Spleen (tissue), 11 donors: ENCODE measurements around the gene DLX1. TPM values are rescaled to one million over a fixed set of nuclear protein-coding genes. Genes with fewer than 3 reads are reported as not detected.
"Not testable (repeated sequence)": the region's sequence is repeated elsewhere in the genome, so short reads cannot be mapped to it uniquely, and the experiment has no call there.

Experiments
- DNase-seq: peaks from one replicate; pipeline ENCODE4 v3.0.0-alpha.2; 2020
- H3K27ac ChIP-seq, 8 donors: fragments of 200-600 bp; sonication (generic) in 7 of 8; 1 replicate in 4 of 8; 2 replicates in 4 of 8; pipeline versions ENCODE4 v1.5.0 to v1.8.0; 2016 to 2021; ENCODE audit warnings: inconsistent platforms in 4 of 8, mild to moderate bottlenecking in 4 of 8, moderate library complexity in 1 of 8
- H3K27me3 ChIP-seq, 7 donors: fragments of 200-600 bp; sonication (generic) in 6 of 7; replicated peaks in 1 of 7; 1 replicate in 4 of 7; 2 replicates in 3 of 7; pipeline versions ENCODE4 v1.5.0 to v1.8.0; 2016 to 2021; ENCODE audit warnings: inconsistent platforms in 3 of 7, mild to moderate bottlenecking in 1 of 7
- H3K36me3 ChIP-seq, 6 donors: fragments of 200-600 bp; sonication (generic) in 5 of 6; 1 replicate in 4 of 6; 2 replicates in 2 of 6; pipeline versions ENCODE4 v1.5.0 to v1.8.0; 2016 to 2021; ENCODE audit warnings: inconsistent platforms in 2 of 6
- H3K4me1 ChIP-seq, 6 donors: fragments of 200-600 bp; sonication (generic) in 5 of 6; 1 replicate in 3 of 6; 2 replicates in 3 of 6; pipeline versions ENCODE4 v1.5.0 to v1.8.0; 2016 to 2021; ENCODE audit warnings: inconsistent platforms in 3 of 6
- H3K4me3 ChIP-seq, 8 donors: fragments of 200-600 bp; sonication (generic) in 7 of 8; 1 replicate in 4 of 8; 2 replicates in 4 of 8; pipeline versions ENCODE4 v1.5.0 to v1.8.0; 2016 to 2021; ENCODE audit warnings: inconsistent platforms in 4 of 8, mild to moderate bottlenecking in 4 of 8, moderate library complexity in 2 of 8
- H3K9me3 ChIP-seq, 8 donors: fragments of 200-600 bp; sonication (generic) in 7 of 8; 1 replicate in 4 of 8; 2 replicates in 4 of 8; pipeline versions ENCODE4 v1.5.0 to v1.8.0; 2016 to 2021; ENCODE audit warnings: inconsistent platforms in 4 of 8
- CTCF ChIP-seq, 11 experiments: fragments of 200-600 bp in 7 of 11; fragments of 450-650 bp in 4 of 11; sonication (generic) in 4 of 11; IDR thresholded peaks in 8 of 11; conservative IDR thresholded peaks in 3 of 11; 1 replicate in 7 of 11; 2 replicates in 4 of 11; pipeline versions ENCODE4 v1.4.0 to v1.8.0; 2016 to 2021; ENCODE audit warnings: antibody characterized with exemption in 11 of 11, inconsistent platforms in 4 of 11, mild to moderate bottlenecking in 1 of 11
- POLR2A ChIP-seq, 3 donors: fragments of 450-650 bp; IDR thresholded peaks; one replicate each; pipeline ENCODE4 v1.5.1; 2017; ENCODE audit warnings: antibody characterized with exemption in 3 of 3, mild to moderate bottlenecking in 1 of 3
- POLR2AphosphoS5 ChIP-seq, 3 donors: sonication (generic); formaldehyde crosslinking; IDR thresholded peaks; one replicate each; pipeline ENCODE4 v1.5.1; 2017; ENCODE audit warnings: antibody characterized with exemption in 3 of 3
- WGBS, 5 donors: extraction: QIAGEN DNeasy Blood & Tissue Kit in 3 of 5; methylation state at CpG; one replicate each; pipeline versions ENCODE4 v1.1.5 to v1.1.7; 2013 to 2018; 5-methylcytosine and 5-hydroxymethylcytosine counted together
- intact Hi-C: fragments of 100-400 bp; cut with DNase I; formaldehyde crosslinking; loops from one replicate; pipeline ENCODE4 v1.15.0; 2023; ENCODE audit warnings: low total_unique reads
- polyA plus RNA-seq, 3 donors: library from polyadenylated mRNA; stranded (reverse); fragments of 200-250 nt; gene quantifications; one replicate each; pipeline ENCODE4 v1.2.1, GENCODE V29; 2013
- total RNA-seq, 7 donors: library from RNA; depleted of rRNA in 3 of 7; stranded (reverse); fragments of >200 nt in 3 of 7; fragmentation: NEBNext Ultra II Directional in 4 of 7; extraction: Animal tissue kit (Norgen Biotek cat#: 25700) in 4 of 7; gene quantifications; one replicate each; pipeline versions ENCODE4 v1.1.0 to v1.2.1, GENCODE V29; 2016 to 2021
- donor health status: healthy with polysubstance abuse.
- donor health status: DM: no; HTN: no; CAD: no; lungs with moderate emphysema.
- donor health status: DM: no; HTN: no; CAD: no.
- donor health status: Bipolar disorder and iron deficiency.
- donor health status: healthy.
- donor health status: DM: no; HTN: no; CAD: no.
- donor health status: DM: yes; HTN: yes; CAD: no.

DLX1 gene
- total and polyA plus RNA-seq, 10 donors = 0.16 TPM; not detected in 9

GRCh38 chr2:172134270-172134669 lies 49.0 kb downstream of the DLX1 start:
- no peak overlapping the region for H3K4me3 ChIP-seq
- H3K4me1 ChIP-seq = no peaks in the 10 kb centered on the region
- 61 to 86% (median 83%) methylated on average over 3 of the region's 3 CpGs for WGBS, 5 donors
- TF ChIP-seq POLR2AphosphoS5 (IDR thresholded peaks at IDR 0.05) = no peak
- TF ChIP-seq CTCF (IDR thresholded peaks at IDR 0.05 in 8 of 11, conservative IDR thresholded peaks at IDR 0.05 in 3 of 11) = no peak
- no peak for TF ChIP-seq POLR2A (IDR thresholded peaks at IDR 0.05)
- H3K36me3 ChIP-seq = no peaks in the 10 kb centered on the region
- intact Hi-C loops = no loop called here
- peaks cover 0 to 4% (median 0%) of the 10 kb centered on the region in 7 donors for H3K27me3 ChIP-seq
- no peak overlapping the region for H3K27ac ChIP-seq
- H3K9me3 ChIP-seq = peaks cover 0 to 6% (median 0%) of the 10 kb centered on the region in 8 donors
- no peak for DNase-seq

- 86 to 91% (median 90%) methylated on average over 4 of the region's 4 CpGs for WGBS, 5 donors
- peaks cover 0 to 4% (median 0%) of the 10 kb centered on the region in 7 donors for H3K27me3 ChIP-seq
- TF ChIP-seq CTCF (IDR thresholded peaks at IDR 0.05 in 8 of 11, conservative IDR thresholded peaks at IDR 0.05 in 3 of 11) (no peak), POLR2AphosphoS5 (IDR thresholded peaks at IDR 0.05) (no peak), POLR2A (IDR thresholded peaks at IDR 0.05) (no peak)
- intact Hi-C loops = no loop called here
- DNase-seq = no peak
- H3K9me3 ChIP-seq = no peaks in the 10 kb centered on the region
- no peaks in the 10 kb centered on the region for H3K4me1 ChIP-seq
- no peak overlapping the region for H3K4me3 ChIP-seq
- no peak overlapping the region for H3K27ac ChIP-seq
- H3K36me3 ChIP-seq = no peaks in the 10 kb centered on the region
Measured at GRCh38 chr2:172135446-172135845, 50.1 kb downstream of the DLX1 start.

- Histone ChIP-seq H3K36me3 (no peaks in the 10 kb centered on the region), H3K9me3 (no peaks in the 10 kb centered on the region), H3K27me3 (no peaks in the 10 kb centered on the region), H3K27ac (no peak overlapping the region), H3K4me3 (no peak overlapping the region), H3K4me1 (no peaks in the 10 kb centered on the region)
- DNase-seq = no peak
- intact Hi-C loops = no loop called here
- TF ChIP-seq POLR2AphosphoS5 (IDR thresholded peaks at IDR 0.05) (no peak), POLR2A (IDR thresholded peaks at IDR 0.05) (no peak), CTCF (IDR thresholded peaks at IDR 0.05 in 8 of 11, conservative IDR thresholded peaks at IDR 0.05 in 3 of 11) (no peak)
- WGBS, 5 donors = 63 to 86% (median 81%) methylated on average over 2 of the region's 2 CpGs
Measured at GRCh38 chr2:172137109-172137508, 51.8 kb downstream of the DLX1 start.

GRCh38 chr2:172137943-172138342 lies 52.6 kb downstream of the DLX1 start:
- TF ChIP-seq POLR2AphosphoS5 (IDR thresholded peaks at IDR 0.05) = no peak
- TF ChIP-seq POLR2A (IDR thresholded peaks at IDR 0.05) = no peak
- no peak for TF ChIP-seq CTCF (IDR thresholded peaks at IDR 0.05 in 8 of 11, conservative IDR thresholded peaks at IDR 0.05 in 3 of 11)
- intact Hi-C loops = no loop called here
- no peak overlapping the region for H3K27ac ChIP-seq
- no peaks in the 10 kb centered on the region for H3K9me3 ChIP-seq
- no peak overlapping the region for H3K4me3 ChIP-seq
- no peak for DNase-seq
- H3K4me1 ChIP-seq = no peaks in the 10 kb centered on the region
- H3K36me3 ChIP-seq = no peaks in the 10 kb centered on the region
- WGBS, 5 donors = 79 to 93% (median 90%) methylated on average over 2 of the region's 2 CpGs
- H3K27me3 ChIP-seq = no peaks in the 10 kb centered on the region

GRCh38 chr2:172138727-172139126 lies 53.4 kb downstream of the DLX1 start:
- H3K4me1 ChIP-seq, H3K27ac ChIP-seq, intact Hi-C loops, H3K36me3 ChIP-seq, H3K27me3 ChIP-seq, H3K4me3 ChIP-seq, H3K9me3 ChIP-seq, DNase-seq: not testable (repeated sequence)
- 52 to 77% (median 71%) methylated on average over 1 of the region's 1 CpG for WGBS, 5 donors
